Heart left ventricle (tissue), 16 donors: ENCODE measurements around the gene ASIC2. TPM values are rescaled to one million over a fixed set of nuclear protein-coding genes. Genes with fewer than 3 reads are reported as not detected.

Source experiments
- ATAC-seq, 4 donors: fragments of 200-7000 bp; cut with Tn5 transposase; one replicate each; pipeline ENCODE4 v1.9.1; 2020 to 2022; ENCODE audit warnings: moderate library complexity in 4 of 4, mild to moderate bottlenecking in 3 of 4, moderate number of reproducible peaks in 1 of 4
- DNase-seq, 5 donors: peaks; one replicate each; pipeline ENCODE4 v3.0.0-alpha.2; 2020
- H3K27ac ChIP-seq, 12 donors: fragments of 200-600 bp; sonication (generic) in 4 of 12; one replicate each; pipeline versions ENCODE4 v1.5.0 to v1.8.0; 2016 to 2022; ENCODE audit warnings: mild to moderate bottlenecking in 2 of 12
- H3K27me3 ChIP-seq, 9 donors: fragments of 200-600 bp; sonication (generic) in 2 of 9; one replicate each; pipeline versions ENCODE4 v1.5.1 to v1.8.0; 2016 to 2022; ENCODE audit warnings: mild to moderate bottlenecking in 3 of 9
- H3K36me3 ChIP-seq, 9 donors: fragments of 200-600 bp; sonication (generic) in 2 of 9; one replicate each; pipeline versions ENCODE4 v1.5.0 to v1.8.0; 2018 to 2022; ENCODE audit warnings: mild to moderate bottlenecking in 2 of 9
- H3K4me1 ChIP-seq, 12 donors: fragments of 200-600 bp; sonication (generic) in 4 of 12; one replicate each; pipeline versions ENCODE4 v1.5.0 to v1.8.0; 2016 to 2022; ENCODE audit warnings: mild to moderate bottlenecking in 3 of 12
- H3K4me3 ChIP-seq, 12 donors: fragments of 200-600 bp; sonication (generic) in 4 of 12; one replicate each; pipeline versions ENCODE4 v1.5.0 to v1.8.0; 2017 to 2022; ENCODE audit warnings: mild to moderate bottlenecking in 9 of 12, moderate library complexity in 4 of 12
- H3K9me3 ChIP-seq, 12 donors: fragments of 200-600 bp; sonication (generic) in 4 of 12; one replicate each; pipeline versions ENCODE4 v1.5.0 to v1.8.0; 2016 to 2022; ENCODE audit warnings: mild to moderate bottlenecking in 1 of 12
- CTCF ChIP-seq, 12 donors: fragments of 200-600 bp; sonication (generic) in 4 of 12; IDR thresholded peaks; one replicate each; pipeline versions ENCODE4 v1.5.0 to v1.8.0; 2018 to 2022; ENCODE audit warnings: antibody characterized with exemption in 12 of 12, mild to moderate bottlenecking in 5 of 12
- POLR2A ChIP-seq, 2 donors: fragments of 450-650 bp; IDR thresholded peaks; one replicate each; pipeline ENCODE4 v1.6.1; 2017; ENCODE audit warnings: antibody characterized with exemption in 2 of 2, mild to moderate bottlenecking in 2 of 2, moderate library complexity in 2 of 2
- WGBS, 4 donors: extraction: QIAGEN DNeasy Blood & Tissue Kit in 2 of 4; methylation state at CpG; one replicate each; pipeline versions ENCODE4 v1.1.5 to v1.1.7; 2013 to 2018; 5-methylcytosine and 5-hydroxymethylcytosine counted together
- intact Hi-C, 10 donors: fragments of 100-400 bp; cut with DNase I; formaldehyde crosslinking; loops; one replicate each; pipeline versions ENCODE4 v1.11.1 to v1.14.2; 2022
- polyA plus RNA-seq, 2 donors: library from polyadenylated mRNA; stranded (reverse); fragments of 200-250 nt; gene quantifications; one replicate each; pipeline ENCODE4 v1.2.3, GENCODE V29; 2013
- total RNA-seq, 9 donors: library from RNA; depleted of rRNA in 2 of 9; stranded (reverse); fragments of >200 nt in 2 of 9; fragmentation: NEBNext Ultra II Directional in 3 of 9; extraction: Animal tissue kit (Norgen Biotek cat#: 25700) in 3 of 9; gene quantifications; one replicate each; pipeline versions ENCODE4 v1.1.0 to v1.2.4, GENCODE V29; 2016 to 2023
- donor health status: ischemic (EF 13 %, LVEDD 7.1; RV severe dilation, severe dysfunction).
- donor health status: healthy with polysubstance abuse.
- donor health status: DM: no; HTN: yes; CAD: no.
- donor health status: DM: no; HTN: no; CAD: no.
- donor health status: ischemic (EF 25% LVEDD 6.9; RV normal size, moderate dysfunction).
- donor health status: ischemic (EF 25% LVEDD 5.7; RV mildly dilated, moderate dysfunction).
- donor health status: healthy.
- donor health status: DM: yes; HTN: yes; CAD: no.
- donor health status: ischemic (EF 35%, LVEDD 5.7; RV mildly dilated, moderate dysfunction).
- donor health status: nonischemic (EF 11% LVEDD 7.7; RV severe dilation, severe dysfunction).
- donor health status: DM: yes; HTN: yes; CAD: no.
- donor health status: PGD.
- donor health status: ischemic (EF 29% LVEDD 5.4; RV normal size, mild dysfunction).
- donor health status: nonischemic (EF 23%, LVEDD 6.1; RV moderate dilation, normal function).

Gene ASIC2
- total and polyA plus RNA-seq, 11 donors = 1.1 TPM; not detected in 10

GRCh38 chr17:33198954-33199353 lies 94.1 kb downstream of the ASIC2 start:
- DNase-seq (no peak), ATAC-seq (no peak)
- WGBS, 4 donors = 53 to 79% (median 71%) methylated on average over 5 of the region's 5 CpGs
- H3K9me3 ChIP-seq = no peaks in the 10 kb centered on the region
- H3K4me3 ChIP-seq = no peak overlapping the region
- H3K27me3 ChIP-seq = peaks cover 0 to 37% (median 3%) of the 10 kb centered on the region in 9 donors
- no peaks in the 10 kb centered on the region for H3K4me1 ChIP-seq
- no peaks in the 10 kb centered on the region for H3K36me3 ChIP-seq
- no peak overlapping the region for H3K27ac ChIP-seq
- TF ChIP-seq CTCF (IDR thresholded peaks at IDR 0.05) (no peak), POLR2A (IDR thresholded peaks at IDR 0.05) (no peak)
- intact Hi-C loops = no loop called here

GRCh38 chr17:33197342-33197741 lies 95.8 kb downstream of the ASIC2 start:
- intact Hi-C loops = no loop called here
- no peak for DNase-seq
- WGBS, 4 donors = 87 to 97% (median 89%) methylated on average over 1 to 2 of the region's 2 CpGs

GRCh38 chr17:33196883-33197282 lies 96.2 kb downstream of the ASIC2 start:
- Histone ChIP-seq H3K9me3 (no peaks in the 10 kb centered on the region), H3K27ac (no peak overlapping the region), H3K36me3 (no peaks in the 10 kb centered on the region), H3K27me3 (peaks cover 0 to 43% (median 3%) of the 10 kb centered on the region in 9 donors), H3K4me1 (no peaks in the 10 kb centered on the region), H3K4me3 (no peak overlapping the region)
- ATAC-seq (no peak), DNase-seq (no peak)
- 68 to 81% (median 69%) methylated on average over 2 of the region's 2 CpGs for WGBS, 4 donors
- intact Hi-C loops = no loop called here
- TF ChIP-seq CTCF (IDR thresholded peaks at IDR 0.05) = no peak
- TF ChIP-seq POLR2A (IDR thresholded peaks at IDR 0.05) = no peak

More at GRCh38 chr17:33197342-33197741, 95.8 kb downstream of the ASIC2 start:
- Histone ChIP-seq H3K36me3 (no peaks in the 10 kb centered on the region), H3K27ac (no peak overlapping the region), H3K4me1 (no peaks in the 10 kb centered on the region), H3K4me3 (no peak overlapping the region), H3K9me3 (no peaks in the 10 kb centered on the region), H3K27me3 (peaks cover 0 to 42% (median 3%) of the 10 kb centered on the region in 9 donors)
- no peak for ATAC-seq
- no peak for TF ChIP-seq CTCF (IDR thresholded peaks at IDR 0.05)
- TF ChIP-seq POLR2A (IDR thresholded peaks at IDR 0.05) = no peak

- WGBS, 4 donors = 45 to 66% (median 56%) methylated on average over 9 of the region's 9 CpGs
- no peak overlapping the region for H3K4me3 ChIP-seq
- TF ChIP-seq POLR2A (IDR thresholded peaks at IDR 0.05) (no peak), CTCF (IDR thresholded peaks at IDR 0.05) (no peak)
- no peaks in the 10 kb centered on the region for H3K36me3 ChIP-seq
- ATAC-seq = no peak
- intact Hi-C loops = no loop called here
- DNase-seq = no peak
- no peaks in the 10 kb centered on the region for H3K4me1 ChIP-seq
- H3K9me3 ChIP-seq = no peaks in the 10 kb centered on the region
- no peak overlapping the region for H3K27ac ChIP-seq
- peaks cover 0 to 65% (median 9%) of the 10 kb centered on the region in 9 donors for H3K27me3 ChIP-seq
These were observed 99.9 kb downstream of the ASIC2 start for GRCh38 chr17:33192951-33193911.
